Esophagus (tissue), 2 donors: Measurements from ENCODE around the gene SUPT3H. TPM values are rescaled to one million over a fixed set of nuclear protein-coding genes. Genes with fewer than 3 reads are reported as not detected.

Experiments used
- H3K27ac ChIP-seq, 2 donors: one replicate each; pipeline ENCODE4 v1.5.1; 2013; ENCODE audit warnings: low read depth in 2 of 2, mild to moderate bottlenecking in 2 of 2, inconsistent platforms in 1 of 2, low read length in 1 of 2, moderate library complexity in 1 of 2
- H3K27me3 ChIP-seq, 2 donors: one replicate each; pipeline ENCODE4 v1.6.1; 2013; ENCODE audit warnings: low read length in 2 of 2, control low read depth in 1 of 2, mild to moderate bottlenecking in 1 of 2; ENCODE audit not compliant: insufficient read depth in 2 of 2, control insufficient read depth in 1 of 2
- H3K36me3 ChIP-seq, 2 donors: one replicate each; pipeline ENCODE4 v1.6.1; 2013; ENCODE audit warnings: low read length in 1 of 2; ENCODE audit not compliant: control insufficient read depth in 2 of 2, insufficient read depth in 2 of 2
- H3K4me1 ChIP-seq, 2 donors: one replicate each; pipeline ENCODE4 v1.6.1; 2013; ENCODE audit warnings: low read length in 1 of 2; ENCODE audit not compliant: control insufficient read depth in 2 of 2, insufficient read depth in 2 of 2
- H3K4me3 ChIP-seq, 2 donors: one replicate each; pipeline ENCODE4 v1.5.1; 2013; ENCODE audit warnings: low read length in 2 of 2, mild to moderate bottlenecking in 2 of 2, low read depth in 1 of 2, moderate library complexity in 1 of 2
- H3K9me3 ChIP-seq, 2 donors: one replicate each; pipeline ENCODE4 v1.6.1; 2013; ENCODE audit warnings: mild to moderate bottlenecking in 2 of 2, low read depth in 1 of 2, low read length in 1 of 2, moderate library complexity in 1 of 2; ENCODE audit not compliant: control insufficient read depth in 2 of 2, insufficient read depth in 1 of 2
- WGBS, 2 donors: extraction: QIAGEN DNeasy Blood & Tissue Kit; methylation state at CpG; one replicate each; pipeline ENCODE4 v1.1.7; 2013; 5-methylcytosine and 5-hydroxymethylcytosine counted together
- polyA plus RNA-seq, 2 donors: library from polyadenylated mRNA; stranded (reverse); fragments of 200-250 nt; gene quantifications; one replicate each; pipeline ENCODE4 v1.2.3, GENCODE V29; 2013
- donor health status: healthy with polysubstance abuse.
- donor health status: Bipolar disorder and iron deficiency.

SUPT3H gene
- polyA plus RNA-seq, 2 donors = 2.8 to 3.6 TPM

- Histone ChIP-seq H3K4me1 (no peaks in the 10 kb centered on the region), H3K9me3 (no peaks in the 10 kb centered on the region), H3K27ac (no peak overlapping the region), H3K27me3 (no peaks in the 10 kb centered on the region), H3K36me3 (no peaks in the 10 kb centered on the region), H3K4me3 (no peak overlapping the region)
- whole genome bisulfite sequencing, 2 donors = 88 to 93% methylated on average over 1 of the region's 1 CpG
Observed at GRCh38 chr6:44849806-44850205, 527.9 kb downstream of the SUPT3H start.

- H3K4me3 ChIP-seq = no peak overlapping the region
- no peaks in the 10 kb centered on the region for H3K27me3 ChIP-seq
- WGBS, 2 donors = 52 to 58% methylated on average over 3 of the region's 3 CpGs
- no peaks in the 10 kb centered on the region for H3K9me3 ChIP-seq
- H3K27ac ChIP-seq = no peak overlapping the region
- no peaks in the 10 kb centered on the region for H3K4me1 ChIP-seq
- no peaks in the 10 kb centered on the region for H3K36me3 ChIP-seq
Observed at GRCh38 chr6:44843734-44844133, 534.0 kb downstream of the SUPT3H start.

GRCh38 chr6:44842616-44843015, 535.1 kb downstream of the SUPT3H start:
- Histone ChIP-seq H3K4me3 (no peak overlapping the region), H3K36me3 (no peaks in the 10 kb centered on the region), H3K4me1 (no peaks in the 10 kb centered on the region), H3K27ac (no peak overlapping the region), H3K27me3 (no peaks in the 10 kb centered on the region), H3K9me3 (no peaks in the 10 kb centered on the region)
- WGBS, 2 donors = 93 to 94% methylated on average over 3 of the region's 3 CpGs

- no peaks in the 10 kb centered on the region for H3K27me3 ChIP-seq
- H3K4me1 ChIP-seq = no peaks in the 10 kb centered on the region
- no peaks in the 10 kb centered on the region for H3K36me3 ChIP-seq
- H3K9me3 ChIP-seq = no peaks in the 10 kb centered on the region
- no peak overlapping the region for H3K27ac ChIP-seq
- H3K4me3 ChIP-seq = no peak overlapping the region
- WGBS, 2 donors = 96 to 100% methylated on average over 1 of the region's 1 CpG
Observed at GRCh38 chr6:44841829-44842228, 535.9 kb downstream of the SUPT3H start.

GRCh38 chr6:44837741-44838140, 540.0 kb downstream of the SUPT3H start:
- Histone ChIP-seq H3K36me3 (no peaks in the 10 kb centered on the region), H3K27ac (no peak overlapping the region), H3K9me3 (no peaks in the 10 kb centered on the region), H3K4me3 (no peak overlapping the region), H3K27me3 (no peaks in the 10 kb centered on the region), H3K4me1 (no peaks in the 10 kb centered on the region)
- 94 to 100% methylated on average over 1 of the region's 1 CpG for WGBS, 2 donors

- Histone ChIP-seq H3K27me3 (no peaks in the 10 kb centered on the region), H3K36me3 (no peaks in the 10 kb centered on the region), H3K4me1 (no peaks in the 10 kb centered on the region), H3K9me3 (no peaks in the 10 kb centered on the region), H3K4me3 (no peak overlapping the region), H3K27ac (no peak overlapping the region)
Observed at GRCh38 chr6:44837255-44837654, 540.5 kb downstream of the SUPT3H start.

- Histone ChIP-seq H3K36me3 (no peaks in the 10 kb centered on the region), H3K4me3 (no peak overlapping the region), H3K4me1 (no peaks in the 10 kb centered on the region), H3K9me3 (no peaks in the 10 kb centered on the region), H3K27ac (no peak overlapping the region), H3K27me3 (no peaks in the 10 kb centered on the region)
- 81 to 91% methylated on average over 1 of the region's 1 CpG for WGBS, 2 donors
Observed at GRCh38 chr6:44833248-44833647, 544.5 kb downstream of the SUPT3H start.

GRCh38 chr6:44831002-44831610, 546.6 kb downstream of the SUPT3H start:
- Histone ChIP-seq H3K4me3 (no peak overlapping the region), H3K36me3 (no peaks in the 10 kb centered on the region), H3K4me1 (no peaks in the 10 kb centered on the region), H3K27ac (no peak overlapping the region), H3K9me3 (no peaks in the 10 kb centered on the region), H3K27me3 (no peaks in the 10 kb centered on the region)
- 85 to 89% methylated on average over 3 of the region's 3 CpGs for WGBS, 2 donors

GRCh38 chr6:44829836-44830235, 547.9 kb downstream of the SUPT3H start:
- Histone ChIP-seq H3K4me3 (no peak overlapping the region), H3K27ac (no peak overlapping the region), H3K4me1 (no peaks in the 10 kb centered on the region), H3K27me3 (no peaks in the 10 kb centered on the region), H3K36me3 (no peaks in the 10 kb centered on the region), H3K9me3 (no peaks in the 10 kb centered on the region)
- WGBS, 2 donors = 63 to 71% methylated on average over 2 of the region's 2 CpGs

- no peaks in the 10 kb centered on the region for H3K27me3 ChIP-seq
- H3K27ac ChIP-seq = no peak overlapping the region
- H3K4me3 ChIP-seq = no peak overlapping the region
- 74 to 88% methylated on average over 2 of the region's 2 CpGs for WGBS, 2 donors
- no peaks in the 10 kb centered on the region for H3K36me3 ChIP-seq
- H3K4me1 ChIP-seq = no peaks in the 10 kb centered on the region
- H3K9me3 ChIP-seq = no peaks in the 10 kb centered on the region
Observed at GRCh38 chr6:44828780-44829179, 549.0 kb downstream of the SUPT3H start.
